Suprapubic skin (tissue), 3 donors: ENCODE results near the gene TGFBR2.

Source experiments
- CTCF ChIP-seq, 2 donors: fragments of 200-600 bp in 1 of 2; fragments of 450-650 bp in 1 of 2; sonication (generic) in 1 of 2; IDR thresholded peaks; one replicate each; pipeline ENCODE4 v1.5.1; 2016 to 2019; ENCODE audit warnings: antibody characterized with exemption in 2 of 2, mild to moderate bottlenecking in 1 of 2, moderate library complexity in 1 of 2
- EP300 ChIP-seq: sonication (generic); formaldehyde crosslinking; IDR thresholded peaks from one replicate; pipeline ENCODE4 v1.6.1; 2017; ENCODE audit warnings: antibody characterized with exemption
- POLR2A ChIP-seq, 2 donors: fragments of 450-650 bp; IDR thresholded peaks; one replicate each; pipeline ENCODE4 v1.6.1; 2017; ENCODE audit warnings: antibody characterized with exemption in 2 of 2, mild to moderate bottlenecking in 2 of 2, moderate library complexity in 2 of 2

DNA sequence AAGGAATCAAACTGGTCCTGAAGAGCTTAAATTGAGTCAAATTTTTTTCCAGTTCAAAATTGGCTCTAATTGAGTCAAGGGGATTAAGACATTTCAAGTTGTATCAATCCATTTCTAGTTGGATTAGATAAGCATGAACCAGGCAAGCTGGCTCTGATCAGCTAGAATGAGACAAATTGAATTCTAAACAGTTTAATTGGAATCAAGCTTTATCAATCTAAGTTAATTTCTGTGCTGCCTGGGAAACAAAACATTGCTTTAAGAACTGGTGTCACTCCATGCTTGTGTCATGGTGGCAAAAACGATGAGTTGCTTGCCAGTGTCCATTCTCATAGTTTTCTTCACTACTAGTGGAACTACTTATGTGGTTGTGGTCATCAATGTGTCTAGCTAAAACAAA, 116.8 kb downstream of the TGFBR2 start:
- no peak for TF ChIP-seq CTCF (IDR thresholded peaks at IDR 0.05)
- TF ChIP-seq POLR2A (IDR thresholded peaks at IDR 0.05), result no peak
- no peak for TF ChIP-seq EP300
